Activated naive CD4-positive, alpha-beta T cell treated with anti-CD3 and anti-CD28 coated beads, Interleukin-2, amount 10 ng/mL, durations not matched to agents 7 days and 5 days (primary cell): Measurements from ENCODE around the gene KIAA1671.

Source experiments
- CTCF ChIA-PET: fragments of 350-600 bp; sonication (Branson Sonifier 250); formaldehyde crosslinking; loops from one replicate; lab custom pipeline; 2021; ENCODE audit warnings: antibody characterized with exemption; lab: Charles Lee
- DNase-seq: peaks from one replicate; pipeline ENCODE4 v3.0.0-alpha.2; 2020
- H3K27ac Mint-ChIP-seq: one replicate; pipeline ENCODE4 v1.8.0; 2021; ENCODE audit warnings: mild to moderate bottlenecking, moderate library complexity, mixed read lengths
- H3K27me3 Mint-ChIP-seq: one replicate; pipeline ENCODE4 v1.8.0; 2021; ENCODE audit warnings: mild to moderate bottlenecking, mixed read lengths
- H3K36me3 Mint-ChIP-seq: one replicate; pipeline ENCODE4 v1.8.0; 2021; ENCODE audit warnings: mixed read lengths
- H3K4me1 Mint-ChIP-seq: one replicate; pipeline ENCODE4 v1.8.0; 2021; ENCODE audit warnings: mixed read lengths
- H3K4me3 Mint-ChIP-seq: one replicate; pipeline ENCODE4 v1.8.0; 2021; ENCODE audit warnings: mild to moderate bottlenecking, moderate library complexity, mixed read lengths
- H3K9me3 Mint-ChIP-seq: one replicate; pipeline ENCODE4 v1.8.0; 2021; ENCODE audit warnings: mixed read lengths

KIAA1671 gene

GRCh38 chr22:25069758-25070481 is 117.4 kb downstream of the KIAA1671 start:
- DNase-seq = peak; percentile 67
- H3K36me3 Mint-ChIP-seq = peaks cover 4% of the 10 kb centered on the region

GRCh38 chr22:25070956-25071355 is 118.4 kb downstream of the KIAA1671 start:
- Mint-ChIP-seq H3K27me3 (no peaks in the 10 kb centered on the region), H3K4me1 (peaks cover 93% of the 10 kb centered on the region), H3K4me3 (peak overlapping the region; percentile 76), H3K27ac (peak overlapping the region; percentile 100), H3K36me3 (peaks cover 4% of the 10 kb centered on the region), H3K9me3 (no peaks in the 10 kb centered on the region)
- CTCF ChIA-PET = interaction anchor here (1.1 to 6.6 kb wide), 3 partner anchors 9 to 15 kb away, joined by 3 to 68 read pairs (median 11); no protein-coding TSS in a partner anchor
- DNase-seq = no peak

More at GRCh38 chr22:25069758-25070481, 117.4 kb downstream of the KIAA1671 start:
- peak overlapping the region; percentile 76 for H3K4me3 Mint-ChIP-seq
- H3K9me3 Mint-ChIP-seq = no peaks in the 10 kb centered on the region
- peaks cover 94% of the 10 kb centered on the region for H3K4me1 Mint-ChIP-seq
- no peaks in the 10 kb centered on the region for H3K27me3 Mint-ChIP-seq
- CTCF ChIA-PET = interaction anchor here (1.1 to 6.6 kb wide), 6 partner anchors 8 to 40 kb away, joined by 3 to 68 read pairs (median 11); no protein-coding TSS in a partner anchor
- peak overlapping the region; percentile 100 for H3K27ac Mint-ChIP-seq

- H3K4me1 Mint-ChIP-seq = peaks cover 93% of the 10 kb centered on the region
- no peaks in the 10 kb centered on the region for H3K27me3 Mint-ChIP-seq
- CTCF ChIA-PET = interaction anchor here (0.7 to 6.6 kb wide), 3 partner anchors 8 to 13 kb away, joined by 3 to 68 read pairs (median 11); no protein-coding TSS in a partner anchor
- peaks cover 7% of the 10 kb centered on the region for H3K36me3 Mint-ChIP-seq
- H3K9me3 Mint-ChIP-seq = no peaks in the 10 kb centered on the region
- peak overlapping the region; percentile 76 for H3K4me3 Mint-ChIP-seq
- peak overlapping the region; percentile 30 for H3K27ac Mint-ChIP-seq
- DNase-seq = no peak
Measured at GRCh38 chr22:25071720-25072119, 119.2 kb downstream of the KIAA1671 start.

- peaks cover 93% of the 10 kb centered on the region for H3K4me1 Mint-ChIP-seq
- no peak for DNase-seq
- no peaks in the 10 kb centered on the region for H3K9me3 Mint-ChIP-seq
- H3K36me3 Mint-ChIP-seq = peaks cover 7% of the 10 kb centered on the region
- H3K4me3 Mint-ChIP-seq = peak overlapping the region; percentile 55
- H3K27ac Mint-ChIP-seq = peak overlapping the region; percentile 50
- H3K27me3 Mint-ChIP-seq = no peaks in the 10 kb centered on the region
- CTCF ChIA-PET = interaction anchor here (0.7 to 6.6 kb wide), 3 partner anchors 9 to 121 kb away, joined by 3 to 68 read pairs (median 3); no protein-coding TSS in a partner anchor
Measured at GRCh38 chr22:25072406-25072805, 119.9 kb downstream of the KIAA1671 start.

- Mint-ChIP-seq H3K4me3 (peak overlapping the region; percentile 27), H3K27ac (peak overlapping the region; percentile 61), H3K36me3 (peaks cover 7% of the 10 kb centered on the region), H3K27me3 (no peaks in the 10 kb centered on the region), H3K4me1 (peaks cover 62% of the 10 kb centered on the region), H3K9me3 (no peaks in the 10 kb centered on the region)
- CTCF ChIA-PET = interaction anchor here (1.3 to 3.0 kb wide), 5 partner anchors 13 to 160 kb away, joined by 3 to 14 read pairs (median 8); no protein-coding TSS in a partner anchor
- DNase-seq = peak; percentile 38
Measured at GRCh38 chr22:25076336-25076735, 123.8 kb downstream of the KIAA1671 start.

- Mint-ChIP-seq H3K27ac (no peak overlapping the region), H3K36me3 (peaks cover 6% of the 10 kb centered on the region)
- CTCF ChIA-PET = interaction anchor here (0.9 to 3.0 kb wide), 7 partner anchors 8 to 159 kb away, joined by 3 to 14 read pairs (median 8); no protein-coding TSS in a partner anchor
Measured at GRCh38 chr22:25077056-25077455, 124.5 kb downstream of the KIAA1671 start.

GRCh38 chr22:25077964-25078363 is 125.4 kb downstream of the KIAA1671 start:
- no peaks in the 10 kb centered on the region for H3K9me3 Mint-ChIP-seq
- H3K36me3 Mint-ChIP-seq = peaks cover 8% of the 10 kb centered on the region
- no peak for DNase-seq
- H3K27ac Mint-ChIP-seq = no peak overlapping the region
- CTCF ChIA-PET = interaction anchor here (1.0 to 3.0 kb wide), 6 partner anchors 9 to 256 kb away, joined by 4 to 14 read pairs (median 6); no protein-coding TSS in a partner anchor
- H3K4me1 Mint-ChIP-seq = peaks cover 60% of the 10 kb centered on the region
- H3K4me3 Mint-ChIP-seq = no peak overlapping the region
- no peaks in the 10 kb centered on the region for H3K27me3 Mint-ChIP-seq

More at GRCh38 chr22:25077056-25077455, 124.5 kb downstream of the KIAA1671 start:
- H3K4me3 Mint-ChIP-seq = no peak overlapping the region
- peaks cover 62% of the 10 kb centered on the region for H3K4me1 Mint-ChIP-seq
- H3K9me3 Mint-ChIP-seq = no peaks in the 10 kb centered on the region
- no peak for DNase-seq
- no peaks in the 10 kb centered on the region for H3K27me3 Mint-ChIP-seq

GRCh38 chr22:25078591-25078990 is 126.1 kb downstream of the KIAA1671 start:
- H3K27ac Mint-ChIP-seq = no peak overlapping the region
- CTCF ChIA-PET = interaction anchor here (1.0 to 3.0 kb wide), 5 partner anchors 10 to 255 kb away, joined by 4 to 14 read pairs (median 4); no protein-coding TSS in a partner anchor
- H3K9me3 Mint-ChIP-seq = no peaks in the 10 kb centered on the region
- DNase-seq = no peak
- no peak overlapping the region for H3K4me3 Mint-ChIP-seq
- peaks cover 12% of the 10 kb centered on the region for H3K36me3 Mint-ChIP-seq
- no peaks in the 10 kb centered on the region for H3K27me3 Mint-ChIP-seq
- peaks cover 62% of the 10 kb centered on the region for H3K4me1 Mint-ChIP-seq

- CTCF ChIA-PET = interaction anchor here (1.0 to 3.4 kb wide), 18 partner anchors 10 to 253 kb away, joined by 3 to 16 read pairs (median 6); no protein-coding TSS in a partner anchor
- no peaks in the 10 kb centered on the region for H3K9me3 Mint-ChIP-seq
- H3K4me1 Mint-ChIP-seq = peaks cover 59% of the 10 kb centered on the region
- no peak overlapping the region for H3K4me3 Mint-ChIP-seq
- H3K36me3 Mint-ChIP-seq = peaks cover 12% of the 10 kb centered on the region
- H3K27ac Mint-ChIP-seq = no peak overlapping the region
- DNase-seq = no peak
- no peaks in the 10 kb centered on the region for H3K27me3 Mint-ChIP-seq
Measured at GRCh38 chr22:25080855-25081254, 128.3 kb downstream of the KIAA1671 start.

GRCh38 chr22:25081409-25081824 is 128.9 kb downstream of the KIAA1671 start:
- Mint-ChIP-seq H3K9me3 (no peaks in the 10 kb centered on the region), H3K27ac (no peak overlapping the region), H3K36me3 (peaks cover 8% of the 10 kb centered on the region), H3K4me3 (no peak overlapping the region), H3K27me3 (no peaks in the 10 kb centered on the region), H3K4me1 (peaks cover 59% of the 10 kb centered on the region)
- peak; percentile 74 for DNase-seq
- CTCF ChIA-PET = interaction anchor here (0.6 to 3.4 kb wide), 17 partner anchors 9 to 277 kb away, joined by 3 to 16 read pairs (median 5); no protein-coding TSS in a partner anchor

- no peaks in the 10 kb centered on the region for H3K9me3 Mint-ChIP-seq
- no peaks in the 10 kb centered on the region for H3K27me3 Mint-ChIP-seq
- CTCF ChIA-PET = interaction anchor here (0.6 to 3.4 kb wide), 17 partner anchors 10 to 276 kb away, joined by 3 to 16 read pairs (median 5); no protein-coding TSS in a partner anchor
- H3K27ac Mint-ChIP-seq = peak overlapping the region; percentile 42
- H3K4me1 Mint-ChIP-seq = peaks cover 58% of the 10 kb centered on the region
- H3K36me3 Mint-ChIP-seq = peaks cover 8% of the 10 kb centered on the region
- no peak overlapping the region for H3K4me3 Mint-ChIP-seq
- no peak for DNase-seq
Measured at GRCh38 chr22:25082096-25082495, 129.6 kb downstream of the KIAA1671 start.

- CTCF ChIA-PET = interaction anchor here (1.7 to 3.4 kb wide), 3 partner anchors 30 to 90 kb away, joined by 5 to 14 read pairs (median 6); no protein-coding TSS in a partner anchor
- no peak for DNase-seq
- Mint-ChIP-seq H3K27ac (no peak overlapping the region), H3K4me3 (no peak overlapping the region), H3K36me3 (peaks cover 8% of the 10 kb centered on the region), H3K27me3 (no peaks in the 10 kb centered on the region), H3K4me1 (peaks cover 53% of the 10 kb centered on the region), H3K9me3 (no peaks in the 10 kb centered on the region)
Measured at GRCh38 chr22:25083056-25083806, 130.7 kb downstream of the KIAA1671 start.

- Mint-ChIP-seq H3K27ac (no peak overlapping the region), H3K9me3 (no peaks in the 10 kb centered on the region), H3K4me1 (peaks cover 53% of the 10 kb centered on the region), H3K4me3 (no peak overlapping the region), H3K36me3 (peaks cover 8% of the 10 kb centered on the region), H3K27me3 (no peaks in the 10 kb centered on the region)
- no peak for DNase-seq
- CTCF ChIA-PET = no interaction called here
Measured at GRCh38 chr22:25083807-25084200, 131.3 kb downstream of the KIAA1671 start.
